SK-N-SH treated with all-trans-retinoic acid at 6 μM for 48 hours (cell line): Measurements from ENCODE around the gene ACAP2.

Source experiments
- ATAC-seq: fragments of 200-7000 bp; cut with Tn5 transposase; 3 replicates; pipeline ENCODE4 v1.9.1; 2020; ENCODE audit warnings: mild to moderate bottlenecking, moderate library complexity
- BACH2 ChIP-seq: fragments of 250-450 bp; sonication (Bioruptor Pico); IDR thresholded peaks from 2 replicates; pipeline ENCODE4 v1.9.0; 2021; ENCODE audit warnings: mild to moderate bottlenecking, borderline replicate concordance
- CSDC2 ChIP-seq: fragments of 250-450 bp; sonication (Bioruptor Pico); IDR thresholded peaks from 2 replicates; pipeline ENCODE4 v1.5.0; 2020; ENCODE audit warnings: mild to moderate bottlenecking, moderate library complexity
- ESRRG ChIP-seq: fragments of 250-450 bp; sonication (Bioruptor Pico); IDR thresholded peaks from 2 replicates; pipeline ENCODE4 v1.6.1; 2021; ENCODE audit warnings: mild to moderate bottlenecking
- GLIS3 ChIP-seq: fragments of 250-450 bp; sonication (Bioruptor Pico); IDR thresholded peaks from 2 replicates; pipeline ENCODE4 v1.5.0; 2020; ENCODE audit warnings: mild to moderate bottlenecking, moderate library complexity
- ISL1 ChIP-seq: fragments of 250-450 bp; sonication (Bioruptor Pico); IDR thresholded peaks from 2 replicates; pipeline ENCODE4 v2.1.2; 2022; ENCODE audit warnings: mild to moderate bottlenecking, moderate library complexity
- OSR1 ChIP-seq: fragments of 250-450 bp; sonication (Bioruptor Pico); IDR thresholded peaks from 2 replicates; pipeline ENCODE4 v1.8.0; 2022; ENCODE audit warnings: moderate library complexity, mild to moderate bottlenecking, inconsistent platforms
- PPARA ChIP-seq: fragments of 250-450 bp; sonication (Bioruptor Pico); IDR thresholded peaks from 2 replicates; pipeline ENCODE4 v1.5.0; 2020; ENCODE audit warnings: mild to moderate bottlenecking, borderline replicate concordance
- SNAI2 ChIP-seq: fragments of 250-450 bp; sonication (Bioruptor Pico); IDR thresholded peaks from 2 replicates; pipeline ENCODE4 v1.5.0; 2020; ENCODE audit warnings: mild to moderate bottlenecking, moderate library complexity
- TCF4 ChIP-seq: fragments of 250-450 bp; sonication (Bioruptor Pico); IDR thresholded peaks from 2 replicates; pipeline ENCODE4 v1.8.0; 2021; ENCODE audit warnings: mild to moderate bottlenecking, moderate library complexity, borderline replicate concordance
- TOX ChIP-seq: fragments of 250-450 bp; sonication (Bioruptor Pico); IDR thresholded peaks from 2 replicates; pipeline ENCODE4 v1.8.0; 2021; ENCODE audit warnings: mild to moderate bottlenecking, moderate library complexity, borderline replicate concordance
- TSHZ2 ChIP-seq: fragments of 250-450 bp; sonication (Bioruptor Pico); IDR thresholded peaks from 2 replicates; pipeline ENCODE4 v1.5.0; 2020; ENCODE audit warnings: mild to moderate bottlenecking, moderate library complexity
- ZC3H10 ChIP-seq: fragments of 250-450 bp; sonication (Bioruptor Pico); IDR thresholded peaks from 2 replicates; pipeline ENCODE4 v1.5.1; 2021; ENCODE audit warnings: mild to moderate bottlenecking, moderate library complexity
- ZFP3 ChIP-seq: fragments of 250-450 bp; sonication (Bioruptor Pico); IDR thresholded peaks from 2 replicates; pipeline ENCODE4 v1.5.0; 2020; ENCODE audit warnings: mild to moderate bottlenecking, moderate library complexity
- ZFP30 ChIP-seq: fragments of 450-650 bp; formaldehyde crosslinking; IDR thresholded peaks from 2 replicates; pipeline ENCODE4 v1.5.0; 2022; ENCODE audit warnings: mild to moderate bottlenecking, moderate library complexity
- ZNF565 ChIP-seq: fragments of 450-650 bp; formaldehyde crosslinking; conservative IDR thresholded peaks from 2 replicates; pipeline ENCODE4 v1.5.0; 2020; ENCODE audit warnings: low read depth, mild to moderate bottlenecking, moderate library complexity
- ZNF70 ChIP-seq: fragments of 450-650 bp; formaldehyde crosslinking; IDR thresholded peaks from 2 replicates; pipeline ENCODE4 v1.5.0; 2020; ENCODE audit warnings: mild to moderate bottlenecking, moderate library complexity
- ZNF8 ChIP-seq: fragments of 450-650 bp; formaldehyde crosslinking; IDR thresholded peaks from 2 replicates; pipeline ENCODE4 v1.5.0; 2020; ENCODE audit warnings: mild to moderate bottlenecking, moderate library complexity
- TF ChIP-seq, protein P1 (sequence below): fragments of 250-450 bp; sonication (Bioruptor Pico); IDR thresholded peaks from 2 replicates; pipeline ENCODE4 v1.8.0; 2021; ENCODE audit warnings: low read depth, mild to moderate bottlenecking, moderate library complexity, borderline replicate concordance
- TF ChIP-seq, protein P2 (sequence below): fragments of 250-450 bp; sonication (Bioruptor Pico); IDR thresholded peaks from 2 replicates; pipeline ENCODE4 v1.5.1; 2021; ENCODE audit warnings: mild to moderate bottlenecking, moderate library complexity
- TF ChIP-seq, protein P3 (sequence below): fragments of 250-450 bp; sonication (Bioruptor Pico); IDR thresholded peaks from 2 replicates; pipeline ENCODE4 v1.5.1; 2020; ENCODE audit warnings: low read depth, mild to moderate bottlenecking, moderate library complexity

Gene ACAP2

DNA sequence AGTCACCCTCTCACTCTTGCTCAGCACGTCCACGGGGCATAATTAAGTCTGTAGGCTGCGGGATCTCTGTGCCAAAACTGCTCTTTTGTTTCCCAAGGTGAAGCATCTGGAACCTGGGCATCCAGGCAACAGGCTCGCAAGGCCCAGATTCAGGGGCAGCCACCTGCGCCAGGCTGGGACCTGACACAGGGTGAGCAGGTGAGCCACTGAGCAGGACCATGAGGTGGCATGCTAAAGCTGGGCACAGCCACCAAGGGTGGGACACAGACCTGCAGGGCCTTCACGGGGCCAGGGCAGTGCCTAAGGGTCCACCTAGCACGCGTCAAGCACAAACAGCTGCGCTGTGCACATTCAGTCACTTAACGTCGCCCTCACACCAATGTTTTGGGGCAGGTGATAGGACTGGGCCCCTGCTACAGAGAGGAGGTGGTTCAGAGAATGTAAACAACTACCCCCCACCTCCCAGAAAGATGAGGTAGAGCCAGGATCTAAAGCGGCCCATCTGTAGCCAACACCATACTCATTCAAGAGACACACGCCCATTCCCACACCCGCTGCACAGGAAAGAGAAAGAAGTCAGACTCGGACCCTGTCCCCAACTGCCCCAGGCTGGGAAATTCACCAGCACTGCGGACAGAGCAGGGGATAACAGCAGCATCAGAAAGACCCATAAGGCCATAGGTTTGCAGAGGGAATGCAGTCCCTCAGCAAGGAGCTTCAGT is 188.2 kb downstream of the ACAP2 start (continued):
- TF ChIP-seq ZC3H10 (CRISPR knock-in tag) (no peak), ZFP30 (no peak), ESRRG (CRISPR knock-in tag) (no peak), OSR1 (CRISPR knock-in tag) (no peak), TSHZ2 (CRISPR knock-in tag) (no peak)
- TF ChIP-seq, protein P1, sequence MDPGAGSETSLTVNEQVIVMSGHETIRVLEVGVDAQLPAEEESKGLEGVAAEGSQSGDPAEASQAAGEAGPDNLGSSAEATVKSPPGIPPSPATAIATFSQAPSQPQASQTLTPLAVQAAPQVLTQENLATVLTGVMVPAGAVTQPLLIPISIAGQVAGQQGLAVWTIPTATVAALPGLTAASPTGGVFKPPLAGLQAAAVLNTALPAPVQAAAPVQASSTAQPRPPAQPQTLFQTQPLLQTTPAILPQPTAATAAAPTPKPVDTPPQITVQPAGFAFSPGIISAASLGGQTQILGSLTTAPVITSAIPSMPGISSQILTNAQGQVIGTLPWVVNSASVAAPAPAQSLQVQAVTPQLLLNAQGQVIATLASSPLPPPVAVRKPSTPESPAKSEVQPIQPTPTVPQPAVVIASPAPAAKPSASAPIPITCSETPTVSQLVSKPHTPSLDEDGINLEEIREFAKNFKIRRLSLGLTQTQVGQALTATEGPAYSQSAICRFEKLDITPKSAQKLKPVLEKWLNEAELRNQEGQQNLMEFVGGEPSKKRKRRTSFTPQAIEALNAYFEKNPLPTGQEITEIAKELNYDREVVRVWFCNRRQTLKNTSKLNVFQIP (CRISPR knock-in tag), result no peak

DNA sequence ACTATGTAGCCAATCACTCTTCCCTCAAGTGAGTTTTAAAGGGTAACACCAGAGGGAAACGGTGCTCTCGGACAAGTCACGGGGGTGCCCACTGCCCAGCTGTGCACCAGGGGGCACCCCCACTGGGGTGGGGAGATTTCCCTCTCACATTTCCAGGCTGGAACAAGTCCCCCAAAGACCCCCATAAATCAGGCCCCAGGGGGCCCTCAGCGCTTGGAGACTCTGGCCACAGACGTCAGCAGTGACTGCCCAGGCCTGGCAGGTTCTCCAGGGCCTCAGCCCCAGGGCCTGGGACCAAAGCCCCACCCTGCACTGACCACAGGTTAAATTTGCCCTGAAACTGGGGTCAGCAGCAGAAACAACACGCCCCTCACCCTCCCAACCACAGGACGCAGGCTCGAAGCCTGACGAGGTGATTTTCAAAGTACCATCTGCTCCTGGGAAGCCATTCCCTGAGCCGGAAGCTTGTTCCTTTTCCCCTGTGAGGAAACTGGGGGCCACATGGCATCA is 188.8 kb downstream of the ACAP2 start:
- ATAC-seq, result no peak
- TF ChIP-seq TOX (CRISPR knock-in tag) (no peak), ZC3H10 (CRISPR knock-in tag) (no peak), PPARA (no peak), ISL1 (CRISPR knock-in tag) (no peak), ZFP30 (no peak), ZNF70 (no peak), BACH2 (CRISPR knock-in tag) (no peak), ZFP3 (CRISPR knock-in tag) (no peak), CSDC2 (CRISPR knock-in tag) (no peak), GLIS3 (CRISPR knock-in tag) (no peak), ESRRG (CRISPR knock-in tag) (no peak), TSHZ2 (CRISPR knock-in tag) (no peak), ZNF565 (no peak), TCF4 (CRISPR knock-in tag) (no peak), OSR1 (CRISPR knock-in tag) (no peak), SNAI2 (no peak), ZNF8 (no peak)
- TF ChIP-seq, protein P2, sequence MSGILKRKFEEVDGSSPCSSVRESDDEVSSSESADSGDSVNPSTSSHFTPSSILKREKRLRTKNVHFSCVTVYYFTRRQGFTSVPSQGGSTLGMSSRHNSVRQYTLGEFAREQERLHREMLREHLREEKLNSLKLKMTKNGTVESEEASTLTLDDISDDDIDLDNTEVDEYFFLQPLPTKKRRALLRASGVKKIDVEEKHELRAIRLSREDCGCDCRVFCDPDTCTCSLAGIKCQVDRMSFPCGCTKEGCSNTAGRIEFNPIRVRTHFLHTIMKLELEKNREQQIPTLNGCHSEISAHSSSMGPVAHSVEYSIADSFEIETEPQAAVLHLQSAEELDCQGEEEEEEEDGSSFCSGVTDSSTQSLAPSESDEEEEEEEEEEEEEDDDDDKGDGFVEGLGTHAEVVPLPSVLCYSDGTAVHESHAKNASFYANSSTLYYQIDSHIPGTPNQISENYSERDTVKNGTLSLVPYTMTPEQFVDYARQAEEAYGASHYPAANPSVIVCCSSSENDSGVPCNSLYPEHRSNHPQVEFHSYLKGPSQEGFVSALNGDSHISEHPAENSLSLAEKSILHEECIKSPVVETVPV (CRISPR knock-in tag), result no peak
- TF ChIP-seq, protein P3, sequence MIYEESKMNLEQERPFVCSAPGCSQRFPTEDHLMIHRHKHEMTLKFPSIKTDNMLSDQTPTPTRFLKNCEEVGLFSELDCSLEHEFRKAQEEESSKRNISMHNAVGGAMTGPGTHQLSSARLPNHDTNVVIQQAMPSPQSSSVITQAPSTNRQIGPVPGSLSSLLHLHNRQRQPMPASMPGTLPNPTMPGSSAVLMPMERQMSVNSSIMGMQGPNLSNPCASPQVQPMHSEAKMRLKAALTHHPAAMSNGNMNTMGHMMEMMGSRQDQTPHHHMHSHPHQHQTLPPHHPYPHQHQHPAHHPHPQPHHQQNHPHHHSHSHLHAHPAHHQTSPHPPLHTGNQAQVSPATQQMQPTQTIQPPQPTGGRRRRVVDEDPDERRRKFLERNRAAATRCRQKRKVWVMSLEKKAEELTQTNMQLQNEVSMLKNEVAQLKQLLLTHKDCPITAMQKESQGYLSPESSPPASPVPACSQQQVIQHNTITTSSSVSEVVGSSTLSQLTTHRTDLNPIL (CRISPR knock-in tag), result no peak
- TF ChIP-seq, protein P1 (CRISPR knock-in tag), result no peak
